Suprapubic skin (tissue), 4 donors: ENCODE data around the gene GEMIN4. TPM values are rescaled to one million over a fixed set of nuclear protein-coding genes. Genes with fewer than 3 reads are reported as not detected.
"Not testable (repeated sequence)": the region's sequence is repeated elsewhere in the genome, so short reads cannot be mapped to it uniquely, and the experiment has no call there.

Experiments
- DNase-seq, 2 donors: peaks; one replicate each; pipeline ENCODE4 v3.0.0-alpha.2; 2019; ENCODE audit warnings: low spot score in 2 of 2
- H3K27ac ChIP-seq: fragments of 200-600 bp; sonication (generic); one replicate; pipeline ENCODE4 v1.5.1; 2019
- H3K27me3 ChIP-seq: fragments of 200-600 bp; sonication (generic); one replicate; pipeline ENCODE4 v1.5.1; 2019
- H3K36me3 ChIP-seq: fragments of 200-600 bp; sonication (generic); one replicate; pipeline ENCODE4 v1.5.1; 2019
- H3K4me1 ChIP-seq: fragments of 200-600 bp; sonication (generic); one replicate; pipeline ENCODE4 v1.5.1; 2019
- H3K4me3 ChIP-seq: fragments of 200-600 bp; sonication (generic); one replicate; pipeline ENCODE4 v1.5.1; 2019; ENCODE audit warnings: mild to moderate bottlenecking
- H3K9me3 ChIP-seq: fragments of 200-600 bp; sonication (generic); one replicate; pipeline ENCODE4 v1.5.1; 2019
- CTCF ChIP-seq, 2 donors: fragments of 200-600 bp in 1 of 2; fragments of 450-650 bp in 1 of 2; sonication (generic) in 1 of 2; IDR thresholded peaks; one replicate each; pipeline ENCODE4 v1.5.1; 2016 to 2019; ENCODE audit warnings: antibody characterized with exemption in 2 of 2, mild to moderate bottlenecking in 1 of 2, moderate library complexity in 1 of 2
- EP300 ChIP-seq: sonication (generic); formaldehyde crosslinking; IDR thresholded peaks from one replicate; pipeline ENCODE4 v1.6.1; 2017; ENCODE audit warnings: antibody characterized with exemption
- POLR2A ChIP-seq, 2 donors: fragments of 450-650 bp; IDR thresholded peaks; one replicate each; pipeline ENCODE4 v1.6.1; 2017; ENCODE audit warnings: antibody characterized with exemption in 2 of 2, mild to moderate bottlenecking in 2 of 2, moderate library complexity in 2 of 2
- POLR2AphosphoS5 ChIP-seq, 3 donors: sonication (generic); formaldehyde crosslinking; IDR thresholded peaks; one replicate each; pipeline ENCODE4 v1.6.1; 2017; ENCODE audit warnings: antibody characterized with exemption in 3 of 3
- WGBS: methylation state at CpG from one replicate; pipeline ENCODE4 v1.1.5; 2018; 5-methylcytosine and 5-hydroxymethylcytosine counted together
- total RNA-seq, 4 donors: library from RNA; depleted of rRNA; stranded (reverse); fragments of >200 nt; gene quantifications; one replicate each; pipeline ENCODE4 v1.1.0, GENCODE V29; 2016

GEMIN4 gene
- total RNA-seq, 4 donors from 2014 or later = 37.2 to 56.4 (median 48.7) TPM

- peaks cover 17% of the 10 kb centered on the region for H3K36me3 ChIP-seq
- DNase-seq = no peak
- TF ChIP-seq POLR2AphosphoS5 (IDR thresholded peaks at IDR 0.05) (no peak), POLR2A (IDR thresholded peaks at IDR 0.05) (no peak), CTCF (IDR thresholded peaks at IDR 0.05) (no peak), EP300 (no peak)
- H3K27ac ChIP-seq = peak overlapping the region; percentile 39
- H3K4me3 ChIP-seq = no peak overlapping the region
- WGBS = 63% methylated on average over 13 of the region's 13 CpGs
- H3K4me1 ChIP-seq = peaks cover 24% of the 10 kb centered on the region
- H3K27me3 ChIP-seq = no peaks in the 10 kb centered on the region
- no peaks in the 10 kb centered on the region for H3K9me3 ChIP-seq
Observed at GRCh38 chr17:753418-753817, 1.4 kb upstream of the GEMIN4 start.

GRCh38 chr17:752620-753219, 656 bp upstream of the GEMIN4 start:
- Histone ChIP-seq H3K36me3 (peaks cover 12% of the 10 kb centered on the region), H3K27me3 (no peaks in the 10 kb centered on the region), H3K4me3 (peak overlapping the region; percentile 77), H3K9me3 (no peaks in the 10 kb centered on the region), H3K27ac (peak overlapping the region; percentile 84), H3K4me1 (peaks cover 24% of the 10 kb centered on the region)
- 28% methylated on average over 35 of the region's 43 CpGs for WGBS
- peak; percentile 87 to 90 for DNase-seq
- TF ChIP-seq POLR2A (IDR thresholded peaks at IDR 0.05) = no peak
- no peak for TF ChIP-seq EP300
- no peak for TF ChIP-seq POLR2AphosphoS5 (IDR thresholded peaks at IDR 0.05)
- TF ChIP-seq CTCF (IDR thresholded peaks at IDR 0.05) = no peak

GRCh38 chr17:751269-752001, 629 bp downstream of the GEMIN4 start:
- peak overlapping the region; percentile 84 for H3K27ac ChIP-seq
- H3K4me3 ChIP-seq = peak overlapping the region; percentile 77
- peak in 1 of 2 donors; percentile 73 for DNase-seq
- TF ChIP-seq EP300 = no peak
- TF ChIP-seq POLR2AphosphoS5 (IDR thresholded peaks at IDR 0.05) = peak in 1 of 3 donors; percentile 15
- H3K4me1 ChIP-seq = peaks cover 24% of the 10 kb centered on the region
- no peaks in the 10 kb centered on the region for H3K27me3 ChIP-seq
- H3K36me3 ChIP-seq = peaks cover 14% of the 10 kb centered on the region
- no peaks in the 10 kb centered on the region for H3K9me3 ChIP-seq
- WGBS = 3% methylated on average over 13 of the region's 49 CpGs

- Histone ChIP-seq H3K4me3 (peak overlapping the region; percentile 77), H3K36me3 (peaks cover 23% of the 10 kb centered on the region), H3K9me3 (no peaks in the 10 kb centered on the region), H3K27me3 (no peaks in the 10 kb centered on the region), H3K27ac (no peak overlapping the region), H3K4me1 (peaks cover 24% of the 10 kb centered on the region)
- WGBS = 43% methylated on average over 3 of the region's 8 CpGs
- no peak for DNase-seq
- TF ChIP-seq CTCF (IDR thresholded peaks at IDR 0.05) (no peak), EP300 (no peak), POLR2A (IDR thresholded peaks at IDR 0.05) (no peak), POLR2AphosphoS5 (IDR thresholded peaks at IDR 0.05) (no peak)
Observed at GRCh38 chr17:750431-751037, 1.5 kb downstream of the GEMIN4 start.

GRCh38 chr17:749359-749758, 2.7 kb downstream of the GEMIN4 start:
- Histone ChIP-seq H3K4me1 (peaks cover 24% of the 10 kb centered on the region), H3K36me3 (peaks cover 35% of the 10 kb centered on the region)
- DNase-seq, H3K9me3 ChIP-seq, H3K4me3 ChIP-seq, H3K27me3 ChIP-seq, H3K27ac ChIP-seq: not testable (repeated sequence)
- 95% methylated on average over 7 of the region's 7 CpGs for WGBS

- H3K9me3 ChIP-seq, H3K4me3 ChIP-seq, H3K27me3 ChIP-seq, H3K27ac ChIP-seq, DNase-seq: not testable (repeated sequence)
- H3K36me3 ChIP-seq = peaks cover 42% of the 10 kb centered on the region
- 100% methylated on average over 4 of the region's 4 CpGs for WGBS
- H3K4me1 ChIP-seq = peaks cover 24% of the 10 kb centered on the region
Observed at GRCh38 chr17:748604-749003, 3.5 kb downstream of the GEMIN4 start.
